ENCODE measurements around the gene FARS2. TPM values are rescaled to one million over a fixed set of nuclear protein-coding genes. Genes with fewer than 3 reads are reported as not detected.

FARS2 gene
- polyA plus RNA-seq, 1 donor from 2014 or later = 11.9 TPM

DNA sequence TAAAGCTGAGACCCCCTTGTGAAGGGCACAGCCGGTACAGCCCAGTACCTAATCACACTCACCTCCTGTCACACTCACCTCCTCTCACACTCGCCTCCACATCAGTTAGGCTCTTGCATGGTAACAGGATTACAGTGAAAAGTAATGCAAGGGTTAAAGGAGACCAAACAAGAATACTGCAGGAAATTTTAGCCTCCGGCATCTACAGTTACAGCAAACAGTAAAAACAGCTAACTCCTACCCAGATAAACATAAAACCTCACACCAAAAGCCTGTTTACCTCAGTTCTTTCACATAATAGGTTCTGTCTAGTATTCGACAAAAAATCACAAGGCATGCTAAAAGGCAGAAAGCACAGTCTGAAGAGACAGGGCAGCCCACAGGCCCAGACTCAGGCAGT, 55.6 kb downstream of the FARS2 start:
- Histone ChIP-seq H3K27ac (ENCODE audit: low read length) (peak overlapping the region; percentile 71), H3K9me3 (ENCODE audit: low read length) (no peaks in the 10 kb centered on the region), H3K79me2 (replicated peaks; ENCODE audit: insufficient read depth, low read length) (no peaks in the 10 kb centered on the region), H3K9me2 (ENCODE audit: insufficient read depth, low read length) (no peaks in the 10 kb centered on the region), H2AFZ (ENCODE audit: low read depth, low read length) (no peak overlapping the region), H3K27me3 (ENCODE audit: insufficient read depth, low read depth, low read length) (no peaks in the 10 kb centered on the region), H4K20me1 (ENCODE audit: insufficient read depth) (no peaks in the 10 kb centered on the region), H3K4me3 (ENCODE audit: low read length) (no peak overlapping the region), H3K36me3 (ENCODE audit: insufficient read depth, low read length) (no peaks in the 10 kb centered on the region), H3F3A (ENCODE audit: insufficient read depth, low read length, poor library complexity, severe bottlenecking) (no peaks in the 10 kb centered on the region), H3K4me2 (ENCODE audit: low read length) (no peak overlapping the region), H3K9ac (ENCODE audit: low read length) (peak overlapping the region; percentile 41)
- TF ChIP-seq RAD21 (conservative IDR thresholded peaks at IDR 0.05) (no peak), MXI1 (conservative IDR thresholded peaks at IDR 0.05; ENCODE audit: poor library complexity, severe bottlenecking) (no peak), SMC3 (conservative IDR thresholded peaks at IDR 0.05; ENCODE audit: poor library complexity) (no peak), CTCF (IDR thresholded peaks at IDR 0.05; ENCODE audit: poor library complexity, severe bottlenecking) (no peak), EP300 (conservative IDR thresholded peaks at IDR 0.05; ENCODE audit: poor library complexity, severe bottlenecking) (no peak), POLR2AphosphoS5 (IDR thresholded peaks at IDR 0.05) (no peak), EZH2 (IDR thresholded peaks at IDR 0.05; ENCODE audit: borderline replicate concordance, insufficient read depth, low read length, poor library complexity, severe bottlenecking) (no peak), TAF1 (IDR thresholded peaks at IDR 0.05; ENCODE audit: low read depth) (no peak)
- TF ChIP-seq, protein P1, sequence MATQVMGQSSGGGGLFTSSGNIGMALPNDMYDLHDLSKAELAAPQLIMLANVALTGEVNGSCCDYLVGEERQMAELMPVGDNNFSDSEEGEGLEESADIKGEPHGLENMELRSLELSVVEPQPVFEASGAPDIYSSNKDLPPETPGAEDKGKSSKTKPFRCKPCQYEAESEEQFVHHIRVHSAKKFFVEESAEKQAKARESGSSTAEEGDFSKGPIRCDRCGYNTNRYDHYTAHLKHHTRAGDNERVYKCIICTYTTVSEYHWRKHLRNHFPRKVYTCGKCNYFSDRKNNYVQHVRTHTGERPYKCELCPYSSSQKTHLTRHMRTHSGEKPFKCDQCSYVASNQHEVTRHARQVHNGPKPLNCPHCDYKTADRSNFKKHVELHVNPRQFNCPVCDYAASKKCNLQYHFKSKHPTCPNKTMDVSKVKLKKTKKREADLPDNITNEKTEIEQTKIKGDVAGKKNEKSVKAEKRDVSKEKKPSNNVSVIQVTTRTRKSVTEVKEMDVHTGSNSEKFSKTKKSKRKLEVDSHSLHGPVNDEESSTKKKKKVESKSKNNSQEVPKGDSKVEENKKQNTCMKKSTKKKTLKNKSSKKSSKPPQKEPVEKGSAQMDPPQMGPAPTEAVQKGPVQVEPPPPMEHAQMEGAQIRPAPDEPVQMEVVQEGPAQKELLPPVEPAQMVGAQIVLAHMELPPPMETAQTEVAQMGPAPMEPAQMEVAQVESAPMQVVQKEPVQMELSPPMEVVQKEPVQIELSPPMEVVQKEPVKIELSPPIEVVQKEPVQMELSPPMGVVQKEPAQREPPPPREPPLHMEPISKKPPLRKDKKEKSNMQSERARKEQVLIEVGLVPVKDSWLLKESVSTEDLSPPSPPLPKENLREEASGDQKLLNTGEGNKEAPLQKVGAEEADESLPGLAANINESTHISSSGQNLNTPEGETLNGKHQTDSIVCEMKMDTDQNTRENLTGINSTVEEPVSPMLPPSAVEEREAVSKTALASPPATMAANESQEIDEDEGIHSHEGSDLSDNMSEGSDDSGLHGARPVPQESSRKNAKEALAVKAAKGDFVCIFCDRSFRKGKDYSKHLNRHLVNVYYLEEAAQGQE (IDR thresholded peaks at IDR 0.05; ENCODE audit: borderline replicate concordance) = no peak

- Histone ChIP-seq H3K9ac (ENCODE audit: low read length) (no peak overlapping the region), H3F3A (ENCODE audit: insufficient read depth, low read length, poor library complexity, severe bottlenecking) (no peaks in the 10 kb centered on the region), H3K4me3 (ENCODE audit: low read length) (no peak overlapping the region), H3K27me3 (ENCODE audit: insufficient read depth, low read depth, low read length) (no peaks in the 10 kb centered on the region), H3K4me2 (ENCODE audit: low read length) (no peak overlapping the region), H3K79me2 (replicated peaks; ENCODE audit: insufficient read depth, low read length) (no peaks in the 10 kb centered on the region), H3K9me2 (ENCODE audit: insufficient read depth, low read length) (no peaks in the 10 kb centered on the region), H2AFZ (ENCODE audit: low read depth, low read length) (no peak overlapping the region), H3K9me3 (ENCODE audit: low read length) (no peaks in the 10 kb centered on the region), H4K20me1 (ENCODE audit: insufficient read depth) (no peaks in the 10 kb centered on the region), H3K27ac (ENCODE audit: low read length) (no peak overlapping the region), H3K36me3 (ENCODE audit: insufficient read depth, low read length) (no peaks in the 10 kb centered on the region)
- TF ChIP-seq SMC3 (conservative IDR thresholded peaks at IDR 0.05; ENCODE audit: poor library complexity) (no peak), CTCF (IDR thresholded peaks at IDR 0.05; ENCODE audit: poor library complexity, severe bottlenecking) (no peak), POLR2AphosphoS5 (IDR thresholded peaks at IDR 0.05) (no peak), EP300 (conservative IDR thresholded peaks at IDR 0.05; ENCODE audit: poor library complexity, severe bottlenecking) (no peak), TAF1 (IDR thresholded peaks at IDR 0.05; ENCODE audit: low read depth) (no peak), RAD21 (conservative IDR thresholded peaks at IDR 0.05) (no peak), EZH2 (IDR thresholded peaks at IDR 0.05; ENCODE audit: borderline replicate concordance, insufficient read depth, low read length, poor library complexity, severe bottlenecking) (no peak), MXI1 (conservative IDR thresholded peaks at IDR 0.05; ENCODE audit: poor library complexity, severe bottlenecking) (no peak)
- TF ChIP-seq, protein P1 (IDR thresholded peaks at IDR 0.05; ENCODE audit: borderline replicate concordance) = no peak
Measured at GRCh38 chr6:5318617-5319272, 57.4 kb downstream of the FARS2 start.
